Colonic mucosa (tissue), 4 donors: ENCODE results near the gene ZNF689. TPM values are rescaled to one million over a fixed set of nuclear protein-coding genes. Genes with fewer than 3 reads are reported as not detected.
A peak's percentile ranks its signal among the peaks of the same experiment; 100 is the strongest.

Experiments
- DNase-seq: peaks from one replicate; pipeline ENCODE4 v3.0.0-alpha.2; 2020
- H3K27ac ChIP-seq: fragments of 200-600 bp; one replicate; pipeline ENCODE4 v1.8.0; 2021
- H3K27me3 ChIP-seq: fragments of 200-600 bp; one replicate; pipeline ENCODE4 v1.8.0; 2021
- H3K36me3 ChIP-seq: fragments of 200-600 bp; one replicate; pipeline ENCODE4 v1.8.0; 2021
- H3K4me1 ChIP-seq: fragments of 200-600 bp; one replicate; pipeline ENCODE4 v1.8.0; 2021; ENCODE audit warnings: mild to moderate bottlenecking
- H3K4me3 ChIP-seq: fragments of 200-600 bp; one replicate; pipeline ENCODE4 v1.8.0; 2021
- H3K9ac ChIP-seq, 2 donors: one replicate each; pipeline ENCODE4 v1.7.0; 2013; ENCODE audit warnings: control low read depth in 2 of 2, low read depth in 2 of 2, low read length in 2 of 2
- H3K9me3 ChIP-seq: fragments of 200-600 bp; one replicate; pipeline ENCODE4 v1.8.0; 2021
- intact Hi-C: fragments of 100-400 bp; cut with DNase I; formaldehyde crosslinking; loops from one replicate; pipeline ENCODE4 v1.14.1; 2022
- total RNA-seq, 2 donors: library from RNA; stranded (reverse); fragmentation: NEBNext Ultra II Directional in 1 of 2; extraction: Animal tissue kit (Norgen Biotek cat#: 25700) in 1 of 2; gene quantifications; one replicate each; pipeline ENCODE4 v1.2.1, GENCODE V29; 2021
- TF ChIP-seq, protein P1 (sequence below): fragments of 200-600 bp; IDR thresholded peaks from one replicate; pipeline ENCODE4 v1.8.0; 2022; ENCODE audit warnings: antibody characterized with exemption, mild to moderate bottlenecking
- donor health status: healthy.
- donor health status: DM: no; HTN: no; CAD: no.
- donor health status: DM: no; HTN: no; CAD: no.

Gene ZNF689
- total RNA-seq, 2 donors from 2014 or later: 6.8 to 7.0 TPM

DNA sequence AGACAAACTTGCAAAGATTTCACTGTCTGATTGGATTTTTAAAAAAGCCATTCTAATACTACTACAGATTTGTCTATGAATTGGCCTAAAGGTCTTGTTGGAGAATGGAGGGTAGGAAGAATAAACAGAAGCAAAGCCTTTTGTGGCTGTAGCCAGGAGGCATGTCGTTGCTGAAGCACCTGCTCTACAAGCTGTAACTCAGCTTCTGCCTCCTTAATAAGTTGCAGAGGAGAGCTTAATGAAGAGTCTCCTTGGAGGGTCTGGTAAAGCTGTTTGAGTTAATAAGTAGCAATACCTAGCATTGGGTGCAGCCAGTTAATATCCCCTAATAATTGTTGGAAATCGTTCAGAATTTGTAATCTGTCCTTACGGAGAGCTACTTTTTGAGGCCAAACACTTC is 10.0 kb upstream of the ZNF689 start:
- intact Hi-C loops: loop anchor here (10.0 kb wide), 1 partner anchor 185 kb away; the partner anchor contains the start of gene DCTPP1
- no peaks in the 10 kb centered on the region for H3K9me3 ChIP-seq

DNA sequence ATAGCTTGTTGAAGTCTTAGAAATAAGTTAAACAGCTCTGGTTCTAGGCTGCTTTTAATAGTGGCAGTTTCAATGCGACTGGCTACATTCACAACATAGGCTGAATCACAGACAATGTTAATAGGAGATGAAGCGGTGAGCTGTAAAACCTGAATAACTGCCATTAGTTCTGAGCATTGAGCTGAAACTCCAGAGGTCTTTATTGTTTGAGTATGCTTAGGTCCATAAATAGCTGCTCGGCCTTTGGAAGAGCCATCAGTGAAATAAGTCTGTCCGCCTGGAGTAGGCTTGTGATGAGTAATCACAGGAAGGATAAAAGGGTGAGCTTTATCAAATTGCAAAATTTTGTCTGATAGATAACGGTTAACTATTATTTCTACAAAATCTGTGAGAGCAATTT is 9.4 kb upstream of the ZNF689 start:
- TF ChIP-seq, protein P1, sequence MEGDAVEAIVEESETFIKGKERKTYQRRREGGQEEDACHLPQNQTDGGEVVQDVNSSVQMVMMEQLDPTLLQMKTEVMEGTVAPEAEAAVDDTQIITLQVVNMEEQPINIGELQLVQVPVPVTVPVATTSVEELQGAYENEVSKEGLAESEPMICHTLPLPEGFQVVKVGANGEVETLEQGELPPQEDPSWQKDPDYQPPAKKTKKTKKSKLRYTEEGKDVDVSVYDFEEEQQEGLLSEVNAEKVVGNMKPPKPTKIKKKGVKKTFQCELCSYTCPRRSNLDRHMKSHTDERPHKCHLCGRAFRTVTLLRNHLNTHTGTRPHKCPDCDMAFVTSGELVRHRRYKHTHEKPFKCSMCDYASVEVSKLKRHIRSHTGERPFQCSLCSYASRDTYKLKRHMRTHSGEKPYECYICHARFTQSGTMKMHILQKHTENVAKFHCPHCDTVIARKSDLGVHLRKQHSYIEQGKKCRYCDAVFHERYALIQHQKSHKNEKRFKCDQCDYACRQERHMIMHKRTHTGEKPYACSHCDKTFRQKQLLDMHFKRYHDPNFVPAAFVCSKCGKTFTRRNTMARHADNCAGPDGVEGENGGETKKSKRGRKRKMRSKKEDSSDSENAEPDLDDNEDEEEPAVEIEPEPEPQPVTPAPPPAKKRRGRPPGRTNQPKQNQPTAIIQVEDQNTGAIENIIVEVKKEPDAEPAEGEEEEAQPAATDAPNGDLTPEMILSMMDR: no peak
- intact Hi-C loops: loop anchor here (10.0 kb wide), 1 partner anchor 185 kb away; the partner anchor contains the start of gene DCTPP1

More for the DNA sequence above, 10.0 kb upstream of the ZNF689 start:
- TF ChIP-seq, protein P1: no peak
- DNase-seq: no peak
- peaks cover 4% of the 10 kb centered on the region for H3K27me3 ChIP-seq
- H3K4me3 ChIP-seq: no peak overlapping the region
- H3K27ac ChIP-seq: no peak overlapping the region
- H3K36me3 ChIP-seq: no peaks in the 10 kb centered on the region
- H3K4me1 ChIP-seq: no peaks in the 10 kb centered on the region
- no peak overlapping the region for H3K9ac ChIP-seq

DNA sequence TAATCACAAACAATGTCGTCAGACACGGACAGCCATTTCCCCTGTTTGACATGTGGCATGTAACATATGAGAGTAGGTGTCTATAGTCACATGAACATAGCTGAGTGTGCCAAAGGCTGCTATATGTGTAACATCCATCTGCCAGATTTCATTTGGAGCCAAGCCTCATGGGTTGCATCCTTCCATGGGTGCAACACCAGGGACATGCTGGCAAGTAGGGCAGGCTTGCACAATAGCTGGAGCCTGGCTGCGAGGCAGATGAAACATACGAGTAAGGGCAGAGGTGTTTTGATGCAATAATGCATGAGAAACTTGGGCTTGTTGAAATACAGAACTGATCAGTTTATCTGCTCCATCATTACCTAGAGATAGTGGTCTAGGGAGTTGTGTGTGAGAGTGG is 9.0 kb upstream of the ZNF689 start:
- H3K4me3 ChIP-seq: no peak overlapping the region
- no peak for DNase-seq
- TF ChIP-seq, protein P1: no peak
- H3K27ac ChIP-seq: no peak overlapping the region
- H3K27me3 ChIP-seq: peaks cover 4% of the 10 kb centered on the region
- H3K36me3 ChIP-seq: no peaks in the 10 kb centered on the region
- no peaks in the 10 kb centered on the region for H3K4me1 ChIP-seq
- intact Hi-C loops: no loop called here
- H3K9ac ChIP-seq: no peak overlapping the region
- H3K9me3 ChIP-seq: no peaks in the 10 kb centered on the region

More for the DNA sequence above, 9.4 kb upstream of the ZNF689 start:
- no peaks in the 10 kb centered on the region for H3K36me3 ChIP-seq
- H3K27ac ChIP-seq: no peak overlapping the region
- H3K9ac ChIP-seq: no peak overlapping the region
- DNase-seq: no peak
- no peak overlapping the region for H3K4me3 ChIP-seq
- H3K27me3 ChIP-seq: peaks cover 4% of the 10 kb centered on the region
- no peaks in the 10 kb centered on the region for H3K9me3 ChIP-seq
- no peaks in the 10 kb centered on the region for H3K4me1 ChIP-seq

DNA sequence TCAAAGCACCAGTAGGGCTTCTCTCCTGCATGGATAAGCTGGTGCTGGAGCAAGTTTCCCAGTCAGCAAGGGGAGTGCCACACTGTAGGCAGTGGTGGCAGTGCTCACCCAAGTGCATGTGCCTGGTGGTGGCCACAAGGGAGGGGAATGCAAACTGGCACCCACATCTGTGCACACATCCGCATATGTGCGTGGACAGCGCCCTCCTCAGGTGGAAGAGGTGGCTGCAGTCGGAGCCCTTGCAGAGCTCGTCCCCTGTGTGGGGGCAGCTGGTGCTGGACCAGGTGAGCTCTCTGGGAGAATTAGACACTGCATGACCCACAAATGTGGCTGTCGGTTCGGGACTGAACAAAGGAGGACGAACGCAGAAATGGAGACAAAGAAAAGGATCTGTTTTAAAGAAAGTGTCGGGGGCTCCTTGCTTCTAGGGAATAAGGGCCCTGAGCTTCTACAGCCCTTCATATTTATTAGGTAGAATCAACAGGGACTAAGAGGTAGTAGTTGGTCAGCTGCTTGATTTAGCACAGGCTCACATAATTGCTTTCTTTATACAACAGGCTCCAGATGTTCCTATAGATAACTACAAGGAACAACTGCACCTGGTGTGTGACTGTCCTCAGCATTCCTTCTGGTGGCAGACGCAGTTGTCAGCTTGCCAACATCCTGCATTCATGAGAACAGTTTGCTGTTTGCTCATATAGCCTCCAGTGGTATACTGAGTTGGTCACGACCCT is 5.3 kb upstream of the ZNF689 start:
- Histone ChIP-seq H3K27me3 (peaks cover 4% of the 10 kb centered on the region), H3K27ac (no peak overlapping the region), H3K36me3 (no peaks in the 10 kb centered on the region), H3K9me3 (no peaks in the 10 kb centered on the region), H3K9ac (no peak overlapping the region), H3K4me1 (no peaks in the 10 kb centered on the region), H3K4me3 (no peak overlapping the region)
- DNase-seq: peak; percentile 81
- TF ChIP-seq, protein P1: peak; percentile 62
- intact Hi-C loops: no loop called here

DNA sequence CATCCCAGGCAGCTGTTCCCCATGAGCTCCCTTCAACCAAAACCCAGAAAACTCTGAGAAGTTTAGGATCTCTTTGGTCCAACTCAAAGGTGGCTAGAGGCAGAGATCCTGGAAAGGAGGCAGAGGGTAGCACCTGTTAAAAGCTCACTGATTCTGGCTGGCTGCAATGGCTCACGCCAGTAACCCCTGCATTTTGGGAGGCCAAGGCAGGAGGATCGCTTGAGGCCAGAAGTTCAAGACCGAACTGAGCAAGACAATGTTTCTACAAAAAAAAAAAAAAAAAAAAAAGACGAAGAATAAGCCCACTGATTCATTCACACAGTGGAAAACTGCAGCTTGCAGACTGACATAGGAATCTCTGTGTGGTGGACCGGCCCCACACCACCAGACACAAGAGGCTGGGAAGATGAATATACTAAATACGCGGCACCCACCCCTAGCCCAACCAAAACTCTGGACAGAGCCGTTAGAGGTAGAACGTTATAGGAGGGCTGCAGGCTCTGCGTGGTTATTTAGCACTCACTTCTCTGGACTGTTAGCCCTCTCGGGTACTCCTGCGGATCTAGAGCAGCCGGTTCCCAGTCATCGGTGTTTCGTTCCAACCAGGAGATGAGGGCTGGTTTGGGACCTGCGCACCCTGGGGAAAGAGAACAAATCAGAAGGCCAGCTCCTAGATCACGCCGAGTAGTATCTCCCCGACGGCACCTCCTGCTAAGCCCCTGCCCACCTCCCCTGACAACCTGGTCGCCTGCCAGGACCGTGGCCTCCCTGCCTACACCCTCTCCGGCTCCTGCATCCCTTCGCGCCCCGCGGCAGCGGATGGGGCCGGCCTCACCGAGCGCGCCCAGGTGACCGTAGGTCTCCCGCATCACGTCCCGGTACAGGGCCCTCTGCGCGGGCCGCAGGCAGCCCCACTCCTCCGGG is 925 bp downstream of the ZNF689 start:
- peak overlapping the region; percentile 97 for H3K27ac ChIP-seq
- no peaks in the 10 kb centered on the region for H3K9me3 ChIP-seq
- intact Hi-C loops: loop anchor here (10.0 kb wide), 1 partner anchor 184 kb away; no protein-coding TSS in a partner anchor
- peak; percentile 60 for DNase-seq
- peak overlapping the region; percentile 96 to 98 for H3K9ac ChIP-seq
- peak overlapping the region; percentile 97 for H3K4me3 ChIP-seq
- no peaks in the 10 kb centered on the region for H3K36me3 ChIP-seq
- TF ChIP-seq, protein P1: no peak
- no peaks in the 10 kb centered on the region for H3K27me3 ChIP-seq
- peaks cover 6% of the 10 kb centered on the region for H3K4me1 ChIP-seq
